HepG2 (cell line): ENCODE measurements around the gene MYO7A. TPM values are rescaled to one million over a fixed set of nuclear protein-coding genes. Genes with fewer than 3 reads are reported as not detected.

Experiments used
- ARHGAP35 ChIP-seq: sonication (generic); formaldehyde crosslinking; IDR thresholded peaks from 2 replicates; pipeline ENCODE4 v1.9.0; 2022; ENCODE audit warnings: mild to moderate bottlenecking, inconsistent platforms, moderate library complexity, missing genetic modification reagents, borderline replicate concordance
- IKZF1 ChIP-seq: fragments of 450-650 bp; IDR thresholded peaks from 2 replicates; pipeline ENCODE4 v1.7.1; 2016
- NCOA5 ChIP-seq: sonication (generic); formaldehyde crosslinking; IDR thresholded peaks from 2 replicates; pipeline ENCODE4 v1.4.0; 2020; ENCODE audit warnings: missing genetic modification reagents
- SAP130 ChIP-seq: IDR thresholded peaks from 2 replicates; pipeline ENCODE4 v1.6.1; 2016; ENCODE audit warnings: low read depth
- TP53 ChIP-seq: sonication (generic); formaldehyde crosslinking; conservative IDR thresholded peaks from 2 replicates; pipeline ENCODE4 v1.4.0; 2020; ENCODE audit warnings: missing genetic modification reagents
- U2AF2 ChIP-seq: fragments of 200-400 bp; formaldehyde crosslinking; IDR thresholded peaks from 2 replicates; pipeline ENCODE4 v1.6.1; 2017; ENCODE audit warnings: low read depth, mild to moderate bottlenecking, low read length
- ZNF224 ChIP-seq: sonication (generic); formaldehyde crosslinking; IDR thresholded peaks from 2 replicates; pipeline ENCODE4 v1.5.0; 2020; ENCODE audit warnings: mild to moderate bottlenecking, missing genetic modification reagents
- ZNF333 ChIP-seq: sonication (generic); formaldehyde crosslinking; IDR thresholded peaks from 2 replicates; pipeline ENCODE4 v1.4.0; 2020; ENCODE audit warnings: mild to moderate bottlenecking, missing genetic modification reagents, borderline replicate concordance
- ZNF33A ChIP-seq: sonication (generic); formaldehyde crosslinking; IDR thresholded peaks from 2 replicates; pipeline ENCODE4 v1.5.1; 2020; ENCODE audit warnings: missing genetic modification reagents, mild to moderate bottlenecking, moderate library complexity, borderline replicate concordance
- ZNF709 ChIP-seq: sonication (generic); formaldehyde crosslinking; IDR thresholded peaks from 2 replicates; pipeline ENCODE4 v1.5.0; 2020; ENCODE audit warnings: mild to moderate bottlenecking, missing genetic modification reagents
- polyA plus RNA-seq, 8 experiments: library from polyadenylated mRNA; depleted of rRNA in 3 of 8; stranded (reverse) in 7 of 8; unstranded in 1 of 8; fragments of >200 nt; fragmentation: Illumina TruSeq in 4 of 8; extraction: Trizol in 4 of 8; gene quantifications; 2 replicates each; pipeline versions ENCODE4 v1.2.1 to v1.2.3, GENCODE V29; 2011 to 2016; ENCODE audit warnings: low read depth in 4 of 8, missing spikeins in 1 of 8, mixed read lengths in 1 of 8; ENCODE audit not compliant: insufficient read depth in 1 of 8
- total RNA-seq, 5 experiments: library from RNA; depleted of rRNA; stranded (reverse); fragments of >200 nt; fragmentation: Illumina TruSeq; extraction: Trizol; gene quantifications; 2 replicates each; pipeline ENCODE4 v1.2.3, GENCODE V29; 2016; ENCODE audit warnings: low read depth in 1 of 5
- TF ChIP-seq, protein P1 (sequence below): sonication (generic); formaldehyde crosslinking; IDR thresholded peaks from 2 replicates; pipeline ENCODE4 v1.4.0; 2020; ENCODE audit warnings: missing genetic modification reagents, borderline replicate concordance
- TF ChIP-seq, protein P2 (sequence below): sonication (generic); formaldehyde crosslinking; IDR thresholded peaks from 2 replicates; pipeline ENCODE4 v1.5.0; 2020; ENCODE audit warnings: mild to moderate bottlenecking, missing genetic modification reagents, borderline replicate concordance
- TF ChIP-seq, protein P3 (sequence below): sonication (generic); formaldehyde crosslinking; IDR thresholded peaks from 2 replicates; pipeline ENCODE4 v1.5.0; 2020; ENCODE audit warnings: mild to moderate bottlenecking, missing genetic modification reagents
- TF ChIP-seq, protein P4 (sequence below): sonication (generic); formaldehyde crosslinking; conservative IDR thresholded peaks from 2 replicates; pipeline ENCODE4 v1.5.0; 2020; ENCODE audit warnings: missing genetic modification reagents
- TF ChIP-seq, protein P5 (sequence below): sonication (generic); formaldehyde crosslinking; IDR thresholded peaks from 2 replicates; pipeline ENCODE4 v1.5.0; 2020; ENCODE audit warnings: missing genetic modification reagents

MYO7A gene
- total and polyA plus RNA-seq, 2 of the 13 experiments (the other 11 are each of a cell fraction or from before 2014, with no cell fraction given), result 7.5 to 10.0 TPM

DNA sequence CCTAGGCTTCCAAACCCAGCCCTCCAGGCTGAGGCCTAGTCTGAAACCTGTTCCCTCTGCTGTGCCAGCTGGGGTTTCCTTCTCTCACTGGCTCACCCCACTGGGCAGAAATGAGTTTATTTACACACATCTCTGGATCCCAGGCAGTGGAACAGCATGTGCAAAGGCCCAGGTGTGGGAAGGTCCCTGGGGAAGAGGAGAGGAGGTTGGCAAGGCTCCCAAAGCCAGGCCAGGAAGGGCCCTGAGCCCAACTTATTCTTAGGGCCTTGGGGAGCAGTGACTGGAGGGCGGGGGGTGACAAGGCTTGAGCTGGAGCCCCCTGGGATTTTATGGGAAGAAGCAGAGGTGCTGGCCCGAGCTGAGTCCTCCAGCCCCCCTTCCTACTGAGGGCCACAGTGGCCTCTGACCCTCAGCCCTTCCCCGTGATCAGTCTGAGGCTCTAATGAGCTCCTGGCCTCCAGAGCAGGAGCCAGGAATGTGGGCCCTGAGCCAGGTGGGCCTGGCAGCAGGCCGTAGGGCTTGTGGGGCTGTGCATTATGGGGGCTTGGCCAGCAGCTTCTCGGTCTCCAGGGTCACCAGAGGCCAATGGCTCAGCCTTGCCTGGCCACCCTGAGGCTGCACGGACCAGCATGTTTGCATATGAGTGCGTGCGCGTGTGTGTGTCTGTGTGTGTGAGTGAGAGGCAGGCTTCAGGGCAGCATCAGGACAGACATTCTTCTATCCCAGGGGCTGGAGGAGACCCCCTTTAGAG is 2.9 kb downstream of the MYO7A start (continued):
- TF ChIP-seq, protein P1, sequence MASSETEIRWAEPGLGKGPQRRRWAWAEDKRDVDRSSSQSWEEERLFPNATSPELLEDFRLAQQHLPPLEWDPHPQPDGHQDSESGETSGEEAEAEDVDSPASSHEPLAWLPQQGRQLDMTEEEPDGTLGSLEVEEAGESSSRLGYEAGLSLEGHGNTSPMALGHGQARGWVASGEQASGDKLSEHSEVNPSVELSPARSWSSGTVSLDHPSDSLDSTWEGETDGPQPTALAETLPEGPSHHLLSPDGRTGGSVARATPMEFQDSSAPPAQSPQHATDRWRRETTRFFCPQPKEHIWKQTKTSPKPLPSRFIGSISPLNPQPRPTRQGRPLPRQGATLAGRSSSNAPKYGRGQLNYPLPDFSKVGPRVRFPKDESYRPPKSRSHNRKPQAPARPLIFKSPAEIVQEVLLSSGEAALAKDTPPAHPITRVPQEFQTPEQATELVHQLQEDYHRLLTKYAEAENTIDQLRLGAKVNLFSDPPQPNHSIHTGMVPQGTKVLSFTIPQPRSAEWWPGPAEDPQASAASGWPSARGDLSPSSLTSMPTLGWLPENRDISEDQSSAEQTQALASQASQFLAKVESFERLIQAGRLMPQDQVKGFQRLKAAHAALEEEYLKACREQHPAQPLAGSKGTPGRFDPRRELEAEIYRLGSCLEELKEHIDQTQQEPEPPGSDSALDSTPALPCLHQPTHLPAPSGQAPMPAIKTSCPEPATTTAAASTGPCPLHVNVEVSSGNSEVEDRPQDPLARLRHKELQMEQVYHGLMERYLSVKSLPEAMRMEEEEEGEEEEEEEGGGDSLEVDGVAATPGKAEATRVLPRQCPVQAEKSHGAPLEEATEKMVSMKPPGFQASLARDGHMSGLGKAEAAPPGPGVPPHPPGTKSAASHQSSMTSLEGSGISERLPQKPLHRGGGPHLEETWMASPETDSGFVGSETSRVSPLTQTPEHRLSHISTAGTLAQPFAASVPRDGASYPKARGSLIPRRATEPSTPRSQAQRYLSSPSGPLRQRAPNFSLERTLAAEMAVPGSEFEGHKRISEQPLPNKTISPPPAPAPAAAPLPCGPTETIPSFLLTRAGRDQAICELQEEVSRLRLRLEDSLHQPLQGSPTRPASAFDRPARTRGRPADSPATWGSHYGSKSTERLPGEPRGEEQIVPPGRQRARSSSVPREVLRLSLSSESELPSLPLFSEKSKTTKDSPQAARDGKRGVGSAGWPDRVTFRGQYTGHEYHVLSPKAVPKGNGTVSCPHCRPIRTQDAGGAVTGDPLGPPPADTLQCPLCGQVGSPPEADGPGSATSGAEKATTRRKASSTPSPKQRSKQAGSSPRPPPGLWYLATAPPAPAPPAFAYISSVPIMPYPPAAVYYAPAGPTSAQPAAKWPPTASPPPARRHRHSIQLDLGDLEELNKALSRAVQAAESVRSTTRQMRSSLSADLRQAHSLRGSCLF (CRISPR knock-in tag), result no peak
- TF ChIP-seq TP53 (CRISPR knock-in tag), result no peak
- no peak for TF ChIP-seq ARHGAP35
- TF ChIP-seq, protein P2, sequence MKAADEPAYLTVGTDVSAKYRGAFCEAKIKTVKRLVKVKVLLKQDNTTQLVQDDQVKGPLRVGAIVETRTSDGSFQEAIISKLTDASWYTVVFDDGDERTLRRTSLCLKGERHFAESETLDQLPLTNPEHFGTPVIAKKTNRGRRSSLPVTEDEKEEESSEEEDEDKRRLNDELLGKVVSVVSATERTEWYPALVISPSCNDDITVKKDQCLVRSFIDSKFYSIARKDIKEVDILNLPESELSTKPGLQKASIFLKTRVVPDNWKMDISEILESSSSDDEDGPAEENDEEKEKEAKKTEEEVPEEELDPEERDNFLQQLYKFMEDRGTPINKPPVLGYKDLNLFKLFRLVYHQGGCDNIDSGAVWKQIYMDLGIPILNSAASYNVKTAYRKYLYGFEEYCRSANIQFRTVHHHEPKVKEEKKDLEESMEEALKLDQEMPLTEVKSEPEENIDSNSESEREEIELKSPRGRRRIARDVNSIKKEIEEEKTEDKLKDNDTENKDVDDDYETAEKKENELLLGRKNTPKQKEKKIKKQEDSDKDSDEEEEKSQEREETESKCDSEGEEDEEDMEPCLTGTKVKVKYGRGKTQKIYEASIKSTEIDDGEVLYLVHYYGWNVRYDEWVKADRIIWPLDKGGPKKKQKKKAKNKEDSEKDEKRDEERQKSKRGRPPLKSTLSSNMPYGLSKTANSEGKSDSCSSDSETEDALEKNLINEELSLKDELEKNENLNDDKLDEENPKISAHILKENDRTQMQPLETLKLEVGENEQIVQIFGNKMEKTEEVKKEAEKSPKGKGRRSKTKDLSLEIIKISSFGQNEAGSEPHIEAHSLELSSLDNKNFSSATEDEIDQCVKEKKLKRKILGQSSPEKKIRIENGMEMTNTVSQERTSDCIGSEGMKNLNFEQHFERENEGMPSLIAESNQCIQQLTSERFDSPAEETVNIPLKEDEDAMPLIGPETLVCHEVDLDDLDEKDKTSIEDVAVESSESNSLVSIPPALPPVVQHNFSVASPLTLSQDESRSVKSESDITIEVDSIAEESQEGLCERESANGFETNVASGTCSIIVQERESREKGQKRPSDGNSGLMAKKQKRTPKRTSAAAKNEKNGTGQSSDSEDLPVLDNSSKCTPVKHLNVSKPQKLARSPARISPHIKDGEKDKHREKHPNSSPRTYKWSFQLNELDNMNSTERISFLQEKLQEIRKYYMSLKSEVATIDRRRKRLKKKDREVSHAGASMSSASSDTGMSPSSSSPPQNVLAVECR (CRISPR knock-in tag), result peak; percentile 49; the same call in 1 of the 2 replicates
- peak; percentile 70 for TF ChIP-seq SAP130 (CRISPR knock-in tag)
- TF ChIP-seq, protein P3, sequence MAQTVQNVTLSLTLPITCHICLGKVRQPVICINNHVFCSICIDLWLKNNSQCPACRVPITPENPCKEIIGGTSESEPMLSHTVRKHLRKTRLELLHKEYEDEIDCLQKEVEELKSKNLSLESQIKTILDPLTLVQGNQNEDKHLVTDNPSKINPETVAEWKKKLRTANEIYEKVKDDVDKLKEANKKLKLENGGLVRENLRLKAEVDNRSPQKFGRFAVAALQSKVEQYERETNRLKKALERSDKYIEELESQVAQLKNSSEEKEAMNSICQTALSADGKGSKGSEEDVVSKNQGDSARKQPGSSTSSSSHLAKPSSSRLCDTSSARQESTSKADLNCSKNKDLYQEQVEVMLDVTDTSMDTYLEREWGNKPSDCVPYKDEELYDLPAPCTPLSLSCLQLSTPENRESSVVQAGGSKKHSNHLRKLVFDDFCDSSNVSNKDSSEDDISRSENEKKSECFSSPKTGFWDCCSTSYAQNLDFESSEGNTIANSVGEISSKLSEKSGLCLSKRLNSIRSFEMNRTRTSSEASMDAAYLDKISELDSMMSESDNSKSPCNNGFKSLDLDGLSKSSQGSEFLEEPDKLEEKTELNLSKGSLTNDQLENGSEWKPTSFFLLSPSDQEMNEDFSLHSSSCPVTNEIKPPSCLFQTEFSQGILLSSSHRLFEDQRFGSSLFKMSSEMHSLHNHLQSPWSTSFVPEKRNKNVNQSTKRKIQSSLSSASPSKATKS (CRISPR knock-in tag), result no peak
- TF ChIP-seq ZNF224, result no peak
- TF ChIP-seq ZNF33A (CRISPR knock-in tag), result no peak
- TF ChIP-seq, protein P4, sequence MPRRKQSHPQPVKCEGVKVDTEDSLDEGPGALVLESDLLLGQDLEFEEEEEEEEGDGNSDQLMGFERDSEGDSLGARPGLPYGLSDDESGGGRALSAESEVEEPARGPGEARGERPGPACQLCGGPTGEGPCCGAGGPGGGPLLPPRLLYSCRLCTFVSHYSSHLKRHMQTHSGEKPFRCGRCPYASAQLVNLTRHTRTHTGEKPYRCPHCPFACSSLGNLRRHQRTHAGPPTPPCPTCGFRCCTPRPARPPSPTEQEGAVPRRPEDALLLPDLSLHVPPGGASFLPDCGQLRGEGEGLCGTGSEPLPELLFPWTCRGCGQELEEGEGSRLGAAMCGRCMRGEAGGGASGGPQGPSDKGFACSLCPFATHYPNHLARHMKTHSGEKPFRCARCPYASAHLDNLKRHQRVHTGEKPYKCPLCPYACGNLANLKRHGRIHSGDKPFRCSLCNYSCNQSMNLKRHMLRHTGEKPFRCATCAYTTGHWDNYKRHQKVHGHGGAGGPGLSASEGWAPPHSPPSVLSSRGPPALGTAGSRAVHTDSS (CRISPR knock-in tag), result no peak
- no peak for TF ChIP-seq U2AF2
- TF ChIP-seq, protein P5, sequence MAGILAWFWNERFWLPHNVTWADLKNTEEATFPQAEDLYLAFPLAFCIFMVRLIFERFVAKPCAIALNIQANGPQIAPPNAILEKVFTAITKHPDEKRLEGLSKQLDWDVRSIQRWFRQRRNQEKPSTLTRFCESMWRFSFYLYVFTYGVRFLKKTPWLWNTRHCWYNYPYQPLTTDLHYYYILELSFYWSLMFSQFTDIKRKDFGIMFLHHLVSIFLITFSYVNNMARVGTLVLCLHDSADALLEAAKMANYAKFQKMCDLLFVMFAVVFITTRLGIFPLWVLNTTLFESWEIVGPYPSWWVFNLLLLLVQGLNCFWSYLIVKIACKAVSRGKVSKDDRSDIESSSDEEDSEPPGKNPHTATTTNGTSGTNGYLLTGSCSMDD (CRISPR knock-in tag), result no peak
- TF ChIP-seq ZNF333 (CRISPR knock-in tag), result 0 out of 2 replicates have a peak, but pooled peaks have one; percentile 52
- TF ChIP-seq ZNF709 (CRISPR knock-in tag), result no peak
- no peak for TF ChIP-seq IKZF1
- no peak for TF ChIP-seq NCOA5 (CRISPR knock-in tag)
